ENCODE data around the gene UBE3D.

UBE3D gene

GRCh38 chr6:83055366-83055964, 10.2 kb downstream of the UBE3D start:
- no peaks in the 10 kb centered on the region for H3K9me3 ChIP-seq (ENCODE audit: low read length)
- H3K27me3 ChIP-seq (ENCODE audit: insufficient read depth, low read length), result no peaks in the 10 kb centered on the region
- H3K9me2 ChIP-seq (ENCODE audit: low read depth, low read length), result no peaks in the 10 kb centered on the region
- peaks cover 59% of the 10 kb centered on the region; the same call in 1 of the 2 replicates for H3K36me3 ChIP-seq (ENCODE audit: insufficient read depth, low read length)
- H3K79me2 ChIP-seq (ENCODE audit: insufficient read depth, low read length), result no peaks in the 10 kb centered on the region
- no peaks in the 10 kb centered on the region for H3F3A ChIP-seq (ENCODE audit: insufficient read depth, low read length)
- no peak overlapping the region for H3K9ac ChIP-seq (ENCODE audit: low read length)
- H2AFZ ChIP-seq (ENCODE audit: low read length), result no peak overlapping the region
- no peak overlapping the region for H3K4me2 ChIP-seq (ENCODE audit: low read length)
- peaks cover 4% of the 10 kb centered on the region for H3K4me1 ChIP-seq (ENCODE audit: insufficient read depth, low read length, severe bottlenecking)
- H3K4me3 ChIP-seq (ENCODE audit: low read depth, low read length, poor library complexity, severe bottlenecking), result no peak overlapping the region
- H3K27ac ChIP-seq (ENCODE audit: low read depth, low read length, poor library complexity, severe bottlenecking), result no peak overlapping the region
- no peaks in the 10 kb centered on the region for H4K20me1 ChIP-seq (ENCODE audit: insufficient read depth, low read length)
- TF ChIP-seq CTCF (IDR thresholded peaks at IDR 0.05; ENCODE audit: low read length), result peak; percentile 89
- no peak for TF ChIP-seq EZH2 (IDR thresholded peaks at IDR 0.05; ENCODE audit: borderline replicate concordance, low read length)

GRCh38 chr6:83053678-83054077, 12.0 kb downstream of the UBE3D start:
- H3K79me2 ChIP-seq (ENCODE audit: insufficient read depth, low read length), result no peaks in the 10 kb centered on the region
- no peaks in the 10 kb centered on the region for H3K9me2 ChIP-seq (ENCODE audit: low read depth, low read length)
- H3F3A ChIP-seq (ENCODE audit: insufficient read depth, low read length), result no peaks in the 10 kb centered on the region
- TF ChIP-seq EZH2 (IDR thresholded peaks at IDR 0.05; ENCODE audit: borderline replicate concordance, low read length) (no peak), CTCF (IDR thresholded peaks at IDR 0.05; ENCODE audit: low read length) (no peak)
- no peaks in the 10 kb centered on the region for H3K27me3 ChIP-seq (ENCODE audit: insufficient read depth, low read length)
- no peak overlapping the region for H3K4me2 ChIP-seq (ENCODE audit: low read length)
- H3K9ac ChIP-seq (ENCODE audit: low read length), result no peak overlapping the region
- H3K27ac ChIP-seq (ENCODE audit: low read depth, low read length, poor library complexity, severe bottlenecking), result no peak overlapping the region
- H3K4me1 ChIP-seq (ENCODE audit: insufficient read depth, low read length, severe bottlenecking), result peaks cover 4% of the 10 kb centered on the region
- no peak overlapping the region for H3K4me3 ChIP-seq (ENCODE audit: low read depth, low read length, poor library complexity, severe bottlenecking)
- no peak overlapping the region for H2AFZ ChIP-seq (ENCODE audit: low read length)
- H3K9me3 ChIP-seq (ENCODE audit: low read length), result no peaks in the 10 kb centered on the region
- no peaks in the 10 kb centered on the region for H4K20me1 ChIP-seq (ENCODE audit: insufficient read depth, low read length)
- H3K36me3 ChIP-seq (ENCODE audit: insufficient read depth, low read length), result peaks cover 66% of the 10 kb centered on the region; the same call in 1 of the 2 replicates

- H3K9me2 ChIP-seq (ENCODE audit: low read depth, low read length), result no peaks in the 10 kb centered on the region
- no peak overlapping the region for H3K4me3 ChIP-seq (ENCODE audit: low read depth, low read length, poor library complexity, severe bottlenecking)
- H2AFZ ChIP-seq (ENCODE audit: low read length), result no peak overlapping the region
- H3K79me2 ChIP-seq (ENCODE audit: insufficient read depth, low read length), result no peaks in the 10 kb centered on the region
- peaks cover 66% of the 10 kb centered on the region; the same call in 1 of the 2 replicates for H3K36me3 ChIP-seq (ENCODE audit: insufficient read depth, low read length)
- no peak overlapping the region for H3K9ac ChIP-seq (ENCODE audit: low read length)
- no peak overlapping the region for H3K4me2 ChIP-seq (ENCODE audit: low read length)
- no peaks in the 10 kb centered on the region for H3K9me3 ChIP-seq (ENCODE audit: low read length)
- H3F3A ChIP-seq (ENCODE audit: insufficient read depth, low read length), result no peaks in the 10 kb centered on the region
- H3K4me1 ChIP-seq (ENCODE audit: insufficient read depth, low read length, severe bottlenecking), result peaks cover 4% of the 10 kb centered on the region
- H3K27ac ChIP-seq (ENCODE audit: low read depth, low read length, poor library complexity, severe bottlenecking), result no peak overlapping the region
- no peaks in the 10 kb centered on the region for H4K20me1 ChIP-seq (ENCODE audit: insufficient read depth, low read length)
- H3K27me3 ChIP-seq (ENCODE audit: insufficient read depth, low read length), result no peaks in the 10 kb centered on the region
- no peak for TF ChIP-seq CTCF (IDR thresholded peaks at IDR 0.05; ENCODE audit: low read length)
- no peak for TF ChIP-seq EZH2 (IDR thresholded peaks at IDR 0.05; ENCODE audit: borderline replicate concordance, low read length)
These were observed 14.1 kb downstream of the UBE3D start for GRCh38 chr6:83051377-83052172.
